Liver (tissue), 9 donors: ENCODE measurements around the gene GUK1. TPM values are rescaled to one million over a fixed set of nuclear protein-coding genes. Genes with fewer than 3 reads are reported as not detected.

Experiments
- DNase-seq: peaks from one replicate; pipeline ENCODE4 v3.0.0-alpha.2; 2017; ENCODE audit warnings: low spot score
- H3K27ac ChIP-seq, 2 donors: one replicate each; pipeline ENCODE4 v1.7.0; 2013; ENCODE audit warnings: inconsistent platforms in 2 of 2, low read length in 2 of 2, control low read depth in 1 of 2, low read depth in 1 of 2, mild to moderate bottlenecking in 1 of 2
- H3K27me3 ChIP-seq, 4 donors: one replicate each; pipeline versions ENCODE4 v1.6.1 to v1.7.0; 2013; ENCODE audit warnings: low read length in 3 of 4, inconsistent platforms in 1 of 4, mild to moderate bottlenecking in 1 of 4, moderate library complexity in 1 of 4; ENCODE audit not compliant: control insufficient read depth in 4 of 4, insufficient read depth in 4 of 4
- H3K36me3 ChIP-seq, 4 donors: one replicate each; pipeline versions ENCODE4 v1.6.1 to v1.7.0; 2013; ENCODE audit warnings: low read length in 3 of 4, mild to moderate bottlenecking in 3 of 4, low read depth in 1 of 4, moderate library complexity in 1 of 4; ENCODE audit not compliant: control insufficient read depth in 4 of 4, insufficient read depth in 3 of 4
- H3K4me1 ChIP-seq, 4 donors: one replicate each; pipeline versions ENCODE4 v1.6.1 to v1.7.0; 2013; ENCODE audit warnings: low read length in 3 of 4, mild to moderate bottlenecking in 3 of 4, moderate library complexity in 1 of 4; ENCODE audit not compliant: control insufficient read depth in 4 of 4, insufficient read depth in 4 of 4
- H3K4me3 ChIP-seq, 3 donors: one replicate each; pipeline versions ENCODE4 v1.6.1 to v1.7.0; 2013; ENCODE audit warnings: low read length in 3 of 3, control low read depth in 1 of 3, low read depth in 1 of 3, mild to moderate bottlenecking in 1 of 3
- H3K9ac ChIP-seq, 2 donors: one replicate each; pipeline ENCODE4 v1.7.0; 2013; ENCODE audit warnings: low read length in 2 of 2, mild to moderate bottlenecking in 2 of 2, moderate library complexity in 2 of 2, control low read depth in 1 of 2, low read depth in 1 of 2
- H3K9me3 ChIP-seq, 4 donors: one replicate each; pipeline versions ENCODE4 v1.6.1 to v1.7.0; 2013; ENCODE audit warnings: low read length in 3 of 4; ENCODE audit not compliant: control insufficient read depth in 4 of 4
- ATF3 ChIP-seq: IDR thresholded peaks from 2 replicates; pipeline ENCODE4 v1.6.1; 2016; ENCODE audit warnings: antibody characterized with exemption
- EGR1 ChIP-seq, 2 donors: IDR thresholded peaks; 2 replicates each; pipeline ENCODE4 v1.6.1; 2016 to 2018; ENCODE audit warnings: antibody characterized with exemption in 2 of 2, low read depth in 2 of 2
- FOXA2 ChIP-seq: IDR thresholded peaks from 2 replicates; pipeline ENCODE4 v1.6.1; 2016; ENCODE audit warnings: antibody characterized with exemption
- HNF4A ChIP-seq, 2 donors: conservative IDR thresholded peaks; 2 replicates each; pipeline ENCODE4 v1.6.1; 2016; ENCODE audit warnings: antibody characterized with exemption in 2 of 2, mild to moderate bottlenecking in 2 of 2
- HNF4G ChIP-seq: IDR thresholded peaks from 2 replicates; pipeline ENCODE4 v1.6.1; 2016; ENCODE audit warnings: antibody characterized with exemption
- MAX ChIP-seq: IDR thresholded peaks from 2 replicates; pipeline ENCODE4 v1.6.1; 2016; ENCODE audit warnings: antibody characterized with exemption
- NR2F2 ChIP-seq: IDR thresholded peaks from 2 replicates; pipeline ENCODE4 v1.6.1; 2016; ENCODE audit warnings: antibody characterized with exemption
- RAD21 ChIP-seq, 2 donors: IDR thresholded peaks; 2 replicates each; pipeline ENCODE4 v1.6.1; 2016; ENCODE audit warnings: antibody characterized with exemption in 2 of 2, mild to moderate bottlenecking in 2 of 2
- RXRA ChIP-seq, 2 donors: IDR thresholded peaks; 2 replicates each; pipeline ENCODE4 v1.6.1; 2017 to 2018; ENCODE audit warnings: antibody characterized with exemption in 2 of 2, mild to moderate bottlenecking in 1 of 2
- TAF1 ChIP-seq: conservative IDR thresholded peaks from 2 replicates; pipeline ENCODE4 v1.6.1; 2016; ENCODE audit warnings: antibody characterized with exemption, mild to moderate bottlenecking
- WGBS: extraction: QIAGEN DNeasy Blood & Tissue Kit; methylation state at CpG from one replicate; pipeline ENCODE4 v1.1.7; 2013; 5-methylcytosine and 5-hydroxymethylcytosine counted together
- polyA plus RNA-seq, 2 donors: library from polyadenylated mRNA; stranded (reverse) in 1 of 2; unstranded in 1 of 2; fragments of 200-250 nt in 1 of 2; fragments of >200 nt in 1 of 2; fragmentation: Nextera tagmentation in 1 of 2; extraction: Ambion mirVana in 1 of 2; gene quantifications; one replicate each; pipeline versions ENCODE4 v1.2.1 to v1.2.3, GENCODE V29; 2013 to 2015
- total RNA-seq, 2 donors: library from RNA; depleted of rRNA; stranded (reverse); fragments of >200 nt; gene quantifications; one replicate each; pipeline ENCODE4 v1.2.3, GENCODE V29; 2014
- TF ChIP-seq, protein P1 (sequence below): IDR thresholded peaks from 2 replicates; pipeline ENCODE4 v1.6.1; 2016; ENCODE audit warnings: antibody characterized with exemption
- TF ChIP-seq, protein P2 (sequence below): IDR thresholded peaks from 2 replicates; pipeline ENCODE4 v1.6.1; 2016; ENCODE audit warnings: antibody characterized with exemption, mild to moderate bottlenecking
- TF ChIP-seq, protein P3 (sequence below): fragments of 150-350 bp; IDR thresholded peaks from 2 replicates; pipeline ENCODE4 v1.5.1; 2017; ENCODE audit warnings: improper control_type of control experiment, low read depth, low read length; ENCODE audit not compliant: missing input control
- donor health status: healthy.
- donor health status: healthy.
- donor health status: healthy.
- donor health status: healthy.
- donor health status: healthy.

Gene GUK1
- total and polyA plus RNA-seq, 4 donors, result 147 to 251 (median 216) TPM

DNA sequence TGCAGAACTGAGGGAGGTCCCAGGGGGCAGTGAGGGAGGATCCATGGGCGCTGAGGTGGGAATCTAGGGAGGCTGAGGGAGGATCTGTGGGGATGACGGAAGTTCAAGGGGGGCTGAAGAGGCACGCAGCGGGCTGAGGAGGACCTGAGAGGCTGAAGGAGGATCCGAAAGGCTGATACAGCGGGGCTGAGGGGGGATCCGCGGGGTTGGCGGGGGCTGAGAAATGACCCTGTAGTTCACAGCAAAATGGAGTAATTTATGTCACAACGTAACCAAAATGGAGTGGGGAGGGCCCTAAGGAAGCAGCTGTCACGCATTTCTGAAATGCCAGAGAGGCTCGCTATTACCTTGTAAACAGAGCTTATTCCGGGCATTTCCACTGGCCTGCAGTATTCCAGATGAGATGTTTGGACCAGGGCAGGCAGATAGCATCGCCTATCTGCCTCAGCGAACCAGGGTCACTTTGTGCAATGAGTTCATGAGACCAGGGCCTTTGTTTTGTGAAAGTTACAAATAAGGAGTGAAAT is 30.1 kb upstream of the GUK1 start:
- 46% methylated on average over 15 of the region's 15 CpGs for WGBS
- peak overlapping the region; percentile 70 to 87 for H3K27ac ChIP-seq
- DNase-seq, result no peak

More for the DNA sequence above, 30.1 kb upstream of the GUK1 start:
- no peaks in the 10 kb centered on the region for H3K27me3 ChIP-seq
- peaks cover 0 to 15% (median 10%) of the 10 kb centered on the region in 4 donors for H3K36me3 ChIP-seq
- H3K9me3 ChIP-seq, result no peaks in the 10 kb centered on the region
- H3K4me1 ChIP-seq, result peaks cover 2 to 23% (median 17%) of the 10 kb centered on the region in 4 donors
- H3K9ac ChIP-seq, result peak overlapping the region; percentile 83 to 86
- no peak for TF ChIP-seq NR2F2
- no peak for TF ChIP-seq MAX
- TF ChIP-seq HNF4G, result no peak
- no peak for TF ChIP-seq ATF3
- TF ChIP-seq TAF1, result no peak
- TF ChIP-seq, protein P1, sequence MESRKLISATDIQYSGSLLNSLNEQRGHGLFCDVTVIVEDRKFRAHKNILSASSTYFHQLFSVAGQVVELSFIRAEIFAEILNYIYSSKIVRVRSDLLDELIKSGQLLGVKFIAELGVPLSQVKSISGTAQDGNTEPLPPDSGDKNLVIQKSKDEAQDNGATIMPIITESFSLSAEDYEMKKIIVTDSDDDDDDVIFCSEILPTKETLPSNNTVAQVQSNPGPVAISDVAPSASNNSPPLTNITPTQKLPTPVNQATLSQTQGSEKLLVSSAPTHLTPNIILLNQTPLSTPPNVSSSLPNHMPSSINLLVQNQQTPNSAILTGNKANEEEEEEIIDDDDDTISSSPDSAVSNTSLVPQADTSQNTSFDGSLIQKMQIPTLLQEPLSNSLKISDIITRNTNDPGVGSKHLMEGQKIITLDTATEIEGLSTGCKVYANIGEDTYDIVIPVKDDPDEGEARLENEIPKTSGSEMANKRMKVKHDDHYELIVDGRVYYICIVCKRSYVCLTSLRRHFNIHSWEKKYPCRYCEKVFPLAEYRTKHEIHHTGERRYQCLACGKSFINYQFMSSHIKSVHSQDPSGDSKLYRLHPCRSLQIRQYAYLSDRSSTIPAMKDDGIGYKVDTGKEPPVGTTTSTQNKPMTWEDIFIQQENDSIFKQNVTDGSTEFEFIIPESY, result no peak
- TF ChIP-seq RXRA (IDR thresholded peaks at IDR 0.05), result no peak
- TF ChIP-seq HNF4A (conservative IDR thresholded peaks at IDR 0.05), result no peak
- TF ChIP-seq, protein P2, sequence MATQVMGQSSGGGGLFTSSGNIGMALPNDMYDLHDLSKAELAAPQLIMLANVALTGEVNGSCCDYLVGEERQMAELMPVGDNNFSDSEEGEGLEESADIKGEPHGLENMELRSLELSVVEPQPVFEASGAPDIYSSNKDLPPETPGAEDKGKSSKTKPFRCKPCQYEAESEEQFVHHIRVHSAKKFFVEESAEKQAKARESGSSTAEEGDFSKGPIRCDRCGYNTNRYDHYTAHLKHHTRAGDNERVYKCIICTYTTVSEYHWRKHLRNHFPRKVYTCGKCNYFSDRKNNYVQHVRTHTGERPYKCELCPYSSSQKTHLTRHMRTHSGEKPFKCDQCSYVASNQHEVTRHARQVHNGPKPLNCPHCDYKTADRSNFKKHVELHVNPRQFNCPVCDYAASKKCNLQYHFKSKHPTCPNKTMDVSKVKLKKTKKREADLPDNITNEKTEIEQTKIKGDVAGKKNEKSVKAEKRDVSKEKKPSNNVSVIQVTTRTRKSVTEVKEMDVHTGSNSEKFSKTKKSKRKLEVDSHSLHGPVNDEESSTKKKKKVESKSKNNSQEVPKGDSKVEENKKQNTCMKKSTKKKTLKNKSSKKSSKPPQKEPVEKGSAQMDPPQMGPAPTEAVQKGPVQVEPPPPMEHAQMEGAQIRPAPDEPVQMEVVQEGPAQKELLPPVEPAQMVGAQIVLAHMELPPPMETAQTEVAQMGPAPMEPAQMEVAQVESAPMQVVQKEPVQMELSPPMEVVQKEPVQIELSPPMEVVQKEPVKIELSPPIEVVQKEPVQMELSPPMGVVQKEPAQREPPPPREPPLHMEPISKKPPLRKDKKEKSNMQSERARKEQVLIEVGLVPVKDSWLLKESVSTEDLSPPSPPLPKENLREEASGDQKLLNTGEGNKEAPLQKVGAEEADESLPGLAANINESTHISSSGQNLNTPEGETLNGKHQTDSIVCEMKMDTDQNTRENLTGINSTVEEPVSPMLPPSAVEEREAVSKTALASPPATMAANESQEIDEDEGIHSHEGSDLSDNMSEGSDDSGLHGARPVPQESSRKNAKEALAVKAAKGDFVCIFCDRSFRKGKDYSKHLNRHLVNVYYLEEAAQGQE, result no peak
- no peak for TF ChIP-seq EGR1 (IDR thresholded peaks at IDR 0.05; ENCODE audit: low read depth in 2 of 2)
- no peak for TF ChIP-seq FOXA2
- TF ChIP-seq, protein P3, sequence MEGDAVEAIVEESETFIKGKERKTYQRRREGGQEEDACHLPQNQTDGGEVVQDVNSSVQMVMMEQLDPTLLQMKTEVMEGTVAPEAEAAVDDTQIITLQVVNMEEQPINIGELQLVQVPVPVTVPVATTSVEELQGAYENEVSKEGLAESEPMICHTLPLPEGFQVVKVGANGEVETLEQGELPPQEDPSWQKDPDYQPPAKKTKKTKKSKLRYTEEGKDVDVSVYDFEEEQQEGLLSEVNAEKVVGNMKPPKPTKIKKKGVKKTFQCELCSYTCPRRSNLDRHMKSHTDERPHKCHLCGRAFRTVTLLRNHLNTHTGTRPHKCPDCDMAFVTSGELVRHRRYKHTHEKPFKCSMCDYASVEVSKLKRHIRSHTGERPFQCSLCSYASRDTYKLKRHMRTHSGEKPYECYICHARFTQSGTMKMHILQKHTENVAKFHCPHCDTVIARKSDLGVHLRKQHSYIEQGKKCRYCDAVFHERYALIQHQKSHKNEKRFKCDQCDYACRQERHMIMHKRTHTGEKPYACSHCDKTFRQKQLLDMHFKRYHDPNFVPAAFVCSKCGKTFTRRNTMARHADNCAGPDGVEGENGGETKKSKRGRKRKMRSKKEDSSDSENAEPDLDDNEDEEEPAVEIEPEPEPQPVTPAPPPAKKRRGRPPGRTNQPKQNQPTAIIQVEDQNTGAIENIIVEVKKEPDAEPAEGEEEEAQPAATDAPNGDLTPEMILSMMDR, result no peak
- TF ChIP-seq RAD21 (IDR thresholded peaks at IDR 0.05), result no peak
- peak overlapping the region; percentile 68 to 83 (median 81) for H3K4me3 ChIP-seq
